HG03135 (cell line): Measurements from ENCODE around the gene SMPDL3B.

Experiments used
- ATAC-seq: cut with Tn5 transposase; IDR thresholded peaks from one replicate; pipeline ENCODE4 v1.9.1; 2021; ENCODE audit warnings: mild to moderate bottlenecking, moderate library complexity; ENCODE audit not compliant: unreplicated experiment

SMPDL3B gene

DNA sequence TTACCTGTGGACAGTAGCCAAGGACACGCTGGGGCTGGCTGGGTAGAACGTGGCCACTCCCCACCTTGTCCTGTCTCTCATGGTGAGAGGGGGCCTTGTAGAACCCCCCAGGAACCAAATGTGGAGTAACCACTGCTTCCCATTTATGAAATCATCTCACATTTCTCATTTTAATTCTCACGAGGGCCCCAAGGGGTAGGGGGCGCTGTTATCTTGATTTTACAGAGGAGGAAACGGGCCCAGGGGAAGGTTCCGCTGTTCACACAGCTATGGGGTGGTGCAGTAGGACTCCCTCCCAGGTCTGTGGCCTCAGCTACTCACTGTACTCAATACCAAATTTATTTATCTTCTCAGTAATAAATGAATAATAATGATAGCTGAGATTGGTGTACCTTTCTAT lies 5.5 kb downstream of the SMPDL3B start:
- no peak for ATAC-seq

DNA sequence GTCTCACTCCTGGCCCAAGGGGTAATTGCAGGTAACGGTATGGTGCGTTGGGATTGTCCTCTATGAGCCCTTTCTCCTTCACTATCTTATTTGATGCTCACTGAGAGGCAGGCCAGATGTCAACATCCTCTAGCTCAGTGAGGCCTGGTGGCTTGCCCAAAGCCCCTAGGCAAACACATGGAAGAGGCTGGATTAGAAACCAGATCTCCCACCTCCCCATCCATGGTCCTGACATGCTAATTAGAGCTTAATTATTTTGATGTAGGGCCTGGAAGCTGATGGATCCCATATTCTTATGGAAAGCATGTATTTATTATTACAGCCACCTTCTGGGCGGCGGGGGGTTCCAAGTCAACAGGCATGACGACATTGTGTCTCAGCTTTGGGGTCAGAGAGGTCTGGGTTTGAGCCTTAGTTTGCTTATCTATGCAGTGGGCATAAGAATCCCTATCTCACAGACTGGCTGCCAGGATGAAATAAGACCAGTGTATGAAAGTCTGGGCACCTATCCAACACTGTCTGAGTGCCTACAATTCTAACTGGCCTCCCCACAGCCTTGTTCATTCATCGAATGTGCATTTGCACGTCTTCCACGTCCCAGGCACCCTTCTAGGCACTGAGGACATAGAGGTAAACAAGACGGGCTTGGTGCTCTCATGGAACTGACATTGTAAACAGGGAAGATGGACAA lies 6.2 kb downstream of the SMPDL3B start:
- no peak for ATAC-seq

DNA sequence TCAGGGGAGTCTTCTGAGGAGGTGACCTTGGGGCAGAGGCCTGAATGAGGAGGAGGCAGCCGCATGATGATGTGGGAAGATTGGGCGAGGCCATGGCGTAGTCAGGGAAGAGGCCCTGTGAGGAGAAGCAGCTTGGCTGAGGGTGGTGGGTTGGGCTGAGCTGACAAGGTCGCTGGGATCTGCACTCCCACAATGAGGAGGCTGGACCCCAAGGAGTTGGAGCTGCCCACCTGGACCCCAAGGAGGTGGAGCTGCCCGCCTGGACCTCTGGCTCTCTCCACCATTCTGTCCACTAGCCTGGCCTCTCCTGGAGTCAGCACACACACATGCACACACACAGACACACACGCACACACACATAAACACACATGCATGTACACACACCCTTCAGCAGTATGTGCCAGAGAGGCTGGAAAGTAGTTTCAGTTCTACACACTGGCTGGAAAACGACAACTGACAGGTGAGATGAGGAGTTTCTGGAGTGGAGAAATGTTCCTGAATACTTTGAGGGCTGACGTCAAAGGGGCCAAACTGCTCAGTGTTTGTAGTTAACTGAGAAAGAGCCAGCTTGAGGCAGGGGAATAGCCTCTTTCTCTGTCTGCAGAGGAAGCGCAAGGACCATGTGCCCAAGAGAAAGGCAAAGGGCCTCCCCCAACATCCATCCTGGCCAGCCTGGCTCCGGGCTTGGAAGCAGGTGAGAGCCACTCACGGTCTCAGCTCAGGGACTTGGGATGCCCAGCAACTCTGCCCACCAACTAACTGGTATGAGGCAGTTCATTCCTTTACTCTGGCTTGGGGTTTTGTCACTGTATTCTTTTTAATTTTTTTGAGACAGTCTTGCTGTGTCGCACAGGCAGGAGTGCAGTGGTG lies 7.1 kb downstream of the SMPDL3B start:
- no peak for ATAC-seq

- ATAC-seq, result no peak
Observed at GRCh38 chr1:27945020-27945419, 10.2 kb downstream of the SMPDL3B start.

- ATAC-seq, result no peak
Observed at GRCh38 chr1:27949027-27949426, 14.2 kb downstream of the SMPDL3B start.

GRCh38 chr1:27951396-27951795 lies 16.6 kb downstream of the SMPDL3B start:
- no peak for ATAC-seq

DNA sequence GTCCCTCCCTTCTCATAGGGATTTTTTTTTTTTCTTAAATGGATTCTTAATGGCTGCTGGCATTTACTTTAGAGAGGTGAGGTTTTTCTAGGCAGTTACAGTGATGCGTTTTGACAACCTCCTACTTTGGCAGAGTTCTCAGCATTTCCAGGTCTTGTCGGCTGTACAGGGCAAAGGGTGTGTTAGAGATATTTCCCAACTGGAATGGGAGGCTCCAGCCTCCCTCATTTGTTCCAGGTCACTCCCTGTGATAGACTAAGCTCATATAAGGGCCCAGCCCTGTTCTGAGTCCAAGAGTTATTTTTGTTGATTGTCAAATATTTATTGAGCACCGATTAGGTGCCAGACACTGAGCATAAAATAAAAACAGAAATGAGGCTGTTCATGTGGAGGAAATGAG lies 17.3 kb downstream of the SMPDL3B start:
- no peak for ATAC-seq

DNA sequence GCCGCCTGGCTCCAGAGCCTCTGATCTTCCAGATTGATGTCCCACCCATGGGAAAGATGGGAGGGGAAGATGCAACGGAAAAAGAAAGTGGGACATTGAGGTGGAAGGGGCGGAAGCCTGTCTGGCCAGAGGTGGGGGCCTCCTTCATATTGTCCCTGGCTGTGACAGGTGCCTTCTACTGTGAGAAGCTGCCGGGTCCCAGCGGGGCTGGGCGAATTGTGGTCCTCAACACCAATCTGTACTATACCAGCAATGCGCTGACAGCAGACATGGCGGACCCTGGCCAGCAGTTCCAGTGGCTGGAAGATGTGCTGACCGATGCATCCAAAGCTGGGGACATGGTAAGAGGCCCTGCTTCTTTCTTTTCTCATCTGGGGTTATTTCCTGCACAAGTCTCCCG lies 19.4 kb downstream of the SMPDL3B start:
- ATAC-seq, result no peak

GRCh38 chr1:27955076-27955475 lies 20.3 kb downstream of the SMPDL3B start:
- no peak for ATAC-seq

- ATAC-seq, result no peak
Observed at GRCh38 chr1:27956761-27957160, 22.0 kb downstream of the SMPDL3B start.

DNA sequence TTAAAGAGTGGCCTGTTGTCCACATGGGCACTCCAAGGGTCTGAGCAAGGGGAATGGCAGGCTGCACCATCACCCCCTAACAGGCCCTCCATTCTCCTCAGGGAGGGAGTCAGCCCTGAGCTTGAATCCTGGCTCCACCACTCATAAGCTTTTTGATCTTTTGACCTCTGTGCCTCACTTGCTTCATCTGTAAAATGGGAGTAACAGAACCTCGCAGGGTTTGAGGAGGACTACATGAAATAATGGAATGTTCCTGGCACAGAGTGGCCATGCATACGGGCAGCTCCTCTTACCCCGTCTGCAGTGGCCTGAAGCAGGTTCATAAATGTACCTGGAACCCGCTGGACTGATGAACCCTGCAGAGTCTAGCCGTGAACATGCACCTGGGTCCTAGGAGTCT lies 22.9 kb downstream of the SMPDL3B start:
- no peak for ATAC-seq

DNA sequence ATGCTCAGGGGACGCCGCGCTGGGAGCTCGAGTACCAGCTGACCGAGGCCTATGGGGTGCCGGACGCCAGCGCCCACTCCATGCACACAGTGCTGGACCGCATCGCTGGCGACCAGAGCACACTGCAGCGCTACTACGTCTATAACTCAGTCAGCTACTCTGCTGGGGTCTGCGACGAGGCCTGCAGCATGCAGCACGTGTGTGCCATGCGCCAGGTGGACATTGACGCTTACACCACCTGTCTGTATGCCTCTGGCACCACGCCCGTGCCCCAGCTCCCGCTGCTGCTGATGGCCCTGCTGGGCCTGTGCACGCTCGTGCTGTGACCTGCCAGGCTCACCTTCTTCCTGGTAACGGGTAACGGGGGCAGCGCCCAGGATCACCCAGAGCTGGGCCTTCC lies 23.7 kb downstream of the SMPDL3B start:
- ATAC-seq, result no peak

DNA sequence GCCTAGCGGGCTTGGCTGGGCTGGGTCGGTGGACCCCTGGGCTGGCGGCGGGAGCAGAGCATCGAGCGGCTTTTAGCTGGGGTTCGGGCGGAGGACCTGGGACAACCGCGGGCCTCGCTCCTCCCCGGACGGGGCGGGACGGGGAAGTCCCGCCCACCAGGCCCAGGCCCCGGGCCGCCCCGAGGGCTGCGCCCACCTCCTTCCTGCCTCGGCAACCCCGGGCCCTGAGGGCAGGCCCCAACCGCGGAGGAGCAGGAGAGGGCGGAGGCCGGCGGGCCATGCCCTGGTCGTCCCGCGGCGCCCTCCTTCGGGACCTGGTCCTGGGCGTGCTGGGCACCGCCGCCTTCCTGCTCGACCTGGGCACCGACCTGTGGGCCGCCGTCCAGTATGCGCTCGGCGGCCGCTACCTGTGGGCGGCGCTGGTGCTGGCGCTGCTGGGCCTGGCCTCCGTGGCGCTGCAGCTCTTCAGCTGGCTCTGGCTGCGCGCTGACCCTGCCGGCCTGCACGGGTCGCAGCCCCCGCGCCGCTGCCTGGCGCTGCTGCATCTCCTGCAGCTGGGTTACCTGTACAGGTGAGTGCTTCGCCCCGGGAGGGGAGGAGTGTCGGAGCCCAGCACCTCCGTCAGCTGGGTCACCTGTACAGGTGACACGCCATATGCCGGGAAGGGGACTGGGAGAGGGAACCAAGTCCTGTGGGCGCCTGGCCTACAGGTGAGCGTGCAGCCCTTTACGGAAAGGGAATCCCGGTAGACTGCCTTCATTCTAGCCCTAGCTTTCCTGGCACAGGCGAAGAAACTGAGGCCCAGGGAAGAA lies 25.2 kb downstream of the SMPDL3B start, which contains the start of gene XKR8:
TSS of gene XKR8 (plus strand) at position 182 of the 812 bp plus-strand sequence. CDS start at position 279, 97 bp downstream.
- peak; percentile 77 for ATAC-seq

DNA sequence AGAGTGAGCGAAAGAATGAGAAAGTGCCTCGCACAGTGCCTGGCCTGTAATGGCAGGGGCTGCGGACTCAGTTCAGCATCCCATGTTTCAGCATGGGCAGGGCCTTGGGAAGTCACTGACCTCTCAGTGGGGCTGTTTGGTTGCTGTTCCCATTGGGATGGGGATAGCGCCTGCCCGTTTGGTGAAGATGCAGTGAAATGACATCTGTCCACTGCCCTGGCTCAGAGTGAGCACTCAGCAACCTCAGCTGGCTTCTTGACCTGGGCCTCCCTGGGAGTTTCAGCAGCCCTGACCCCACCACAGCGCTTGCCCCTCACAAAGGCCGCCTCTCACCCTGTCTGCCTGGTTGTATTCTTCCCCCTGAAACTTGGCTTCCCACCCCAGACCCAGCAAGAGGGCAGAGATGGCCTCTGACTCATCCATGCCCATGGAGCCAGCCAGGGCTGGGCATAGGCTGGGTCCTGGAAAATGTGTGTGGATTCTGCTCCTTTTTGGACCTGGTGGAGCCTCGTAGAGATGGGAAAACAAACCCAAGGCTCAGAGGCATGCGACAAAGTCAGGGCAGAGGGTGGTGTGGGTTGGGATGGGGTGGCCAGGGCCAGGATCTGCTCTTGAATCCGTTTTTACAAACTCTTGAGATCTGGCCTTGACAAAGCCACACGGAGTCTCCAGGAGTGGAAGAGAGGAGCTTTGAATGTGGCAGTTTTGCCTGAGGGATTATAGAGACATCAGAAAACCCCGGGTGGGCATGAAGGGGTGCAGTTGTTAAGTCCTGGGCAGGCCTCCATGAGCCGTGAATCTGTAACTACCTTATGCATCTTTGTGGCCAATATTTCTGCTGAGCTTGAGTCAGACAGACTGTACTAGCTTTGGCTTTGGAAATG lies 26.2 kb downstream of the SMPDL3B start:
- no peak for ATAC-seq

DNA sequence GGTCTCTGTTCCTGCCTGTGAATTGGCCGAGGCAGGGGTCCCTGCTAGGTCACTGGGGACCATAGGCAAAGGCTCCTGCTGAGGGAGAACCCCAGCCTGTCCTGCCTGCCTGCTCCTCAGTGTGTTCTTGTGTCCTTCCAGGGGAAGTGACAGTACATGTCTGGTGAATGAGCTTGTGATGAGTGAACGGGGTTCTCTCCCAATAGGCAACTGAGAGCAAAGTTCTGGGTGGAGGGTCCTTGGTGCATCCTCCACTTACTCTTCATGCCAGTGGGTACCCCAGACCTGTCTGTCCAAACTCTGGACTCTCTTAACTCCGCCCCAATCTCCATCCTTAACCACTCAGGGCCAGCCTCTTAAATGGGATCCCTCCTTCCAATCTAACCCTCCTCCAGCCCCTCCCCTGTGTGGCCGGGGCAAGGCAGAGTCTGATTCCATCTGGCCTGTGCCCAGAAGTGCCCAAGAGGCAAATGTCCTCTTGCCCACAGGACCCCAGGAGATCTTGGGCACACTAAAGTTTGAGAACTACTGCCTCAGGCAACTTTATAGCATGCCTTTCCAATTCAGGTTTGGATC lies 26.9 kb downstream of the SMPDL3B start:
- ATAC-seq, result no peak

DNA sequence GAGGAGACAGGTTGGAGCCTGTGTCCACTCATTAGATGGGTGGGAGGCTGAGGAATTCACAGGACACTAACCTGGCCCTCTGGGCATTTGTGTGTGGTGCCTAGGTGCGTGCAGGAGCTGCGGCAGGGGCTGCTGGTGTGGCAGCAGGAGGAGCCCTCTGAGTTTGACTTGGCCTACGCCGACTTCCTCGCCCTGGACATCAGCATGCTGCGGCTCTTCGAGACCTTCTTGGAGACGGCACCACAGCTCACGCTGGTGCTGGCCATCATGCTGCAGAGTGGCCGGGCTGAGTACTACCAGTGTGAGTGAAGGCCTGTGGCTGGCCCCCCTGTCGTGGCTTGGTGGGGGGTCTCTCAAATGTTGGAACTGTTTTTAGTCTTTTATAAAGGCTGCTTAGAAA lies 28.6 kb downstream of the SMPDL3B start:
- no peak for ATAC-seq

- ATAC-seq, result no peak
Observed at GRCh38 chr1:27966402-27967105, 31.8 kb downstream of the SMPDL3B start.

GRCh38 chr1:27967106-27967883 lies 32.5 kb downstream of the SMPDL3B start:
- no peak for ATAC-seq
